ENCODE data around the gene CLIP4. TPM values are rescaled to one million over a fixed set of nuclear protein-coding genes. Genes with fewer than 3 reads are reported as not detected.

The CLIP4 gene
- total and polyA plus RNA-seq, 2 experiments from 2014 or later = 0.06 to 0.14 TPM

- Histone ChIP-seq H3K4me3 (no peak overlapping the region), H4K20me1 (replicated peaks; ENCODE audit: insufficient read depth) (no peaks in the 10 kb centered on the region), H2AFZ (no peak overlapping the region), H3K9me2 (ENCODE audit: insufficient read depth) (no peaks in the 10 kb centered on the region), H3K79me2 (replicated peaks; ENCODE audit: insufficient read depth) (no peaks in the 10 kb centered on the region), H3K36me3 (ENCODE audit: insufficient read depth) (no peaks in the 10 kb centered on the region), H3K4me1 (ENCODE audit: insufficient read depth) (peaks cover 4% of the 10 kb centered on the region; the same call in 1 of the 2 replicates), H3K4me2 (no peak overlapping the region), H3K27me3 (ENCODE audit: insufficient read depth) (no peaks in the 10 kb centered on the region), H3F3A (replicated peaks; ENCODE audit: low read depth) (no peaks in the 10 kb centered on the region), H3K27ac (ENCODE audit: low read depth) (no peak overlapping the region)
- ATAC-seq (no peak), DNase-seq (ENCODE audit: low spot score) (no peak)
- Mint-ChIP-seq H3K4me3 (no peak overlapping the region), H3K9me3 (no peaks in the 10 kb centered on the region), H3K27me3 (ENCODE audit: insufficient read depth, low read depth, poor library complexity) (peaks cover 2% of the 10 kb centered on the region), H3K27ac (no peak overlapping the region), H3K36me3 (ENCODE audit: low read depth) (no peaks in the 10 kb centered on the region), H3K4me1 (peaks cover 16% of the 10 kb centered on the region; the same call in 2 of the 3 replicates)
- TF ChIP-seq POLR2AphosphoS5 (IDR thresholded peaks at IDR 0.05; ENCODE audit: low read depth) (no peak), JUNB (IDR thresholded peaks at IDR 0.05; ENCODE audit: unreplicated experiment) (no peak), EZH2phosphoT487 (IDR thresholded peaks at IDR 0.05; ENCODE audit: unreplicated experiment) (no peak), CTCF (conservative IDR thresholded peaks at IDR 0.05; ENCODE audit: low read depth in 2 of 2) (no peak), EZH2 (IDR thresholded peaks at IDR 0.05; ENCODE audit: low read depth, unreplicated experiment) (no peak), ZNF114 (CRISPR knock-in tag; IDR thresholded peaks at IDR 0.05) (no peak), CREB1 (CRISPR knock-in tag; IDR thresholded peaks at IDR 0.05; ENCODE audit: low read depth) (no peak)
- TF ChIP-seq, protein P1, sequence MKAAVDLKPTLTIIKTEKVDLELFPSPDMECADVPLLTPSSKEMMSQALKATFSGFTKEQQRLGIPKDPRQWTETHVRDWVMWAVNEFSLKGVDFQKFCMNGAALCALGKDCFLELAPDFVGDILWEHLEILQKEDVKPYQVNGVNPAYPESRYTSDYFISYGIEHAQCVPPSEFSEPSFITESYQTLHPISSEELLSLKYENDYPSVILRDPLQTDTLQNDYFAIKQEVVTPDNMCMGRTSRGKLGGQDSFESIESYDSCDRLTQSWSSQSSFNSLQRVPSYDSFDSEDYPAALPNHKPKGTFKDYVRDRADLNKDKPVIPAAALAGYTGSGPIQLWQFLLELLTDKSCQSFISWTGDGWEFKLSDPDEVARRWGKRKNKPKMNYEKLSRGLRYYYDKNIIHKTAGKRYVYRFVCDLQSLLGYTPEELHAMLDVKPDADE (IDR thresholded peaks at IDR 0.05) = no peak
These were observed 101.3 kb downstream of the CLIP4 start for GRCh38 chr2:29216609-29216909.

GRCh38 chr2:29218071-29218470, 102.9 kb downstream of the CLIP4 start:
- H3K9me2 ChIP-seq (ENCODE audit: insufficient read depth) = no peaks in the 10 kb centered on the region
- no peaks in the 10 kb centered on the region for H3K36me3 ChIP-seq (ENCODE audit: insufficient read depth)
- H4K20me1 ChIP-seq (replicated peaks; ENCODE audit: insufficient read depth) = no peaks in the 10 kb centered on the region
- Mint-ChIP-seq H3K36me3 (ENCODE audit: low read depth) (no peaks in the 10 kb centered on the region), H3K4me1 (peaks cover 16% of the 10 kb centered on the region; the same call in 2 of the 3 replicates), H3K27ac (no peak overlapping the region), H3K27me3 (ENCODE audit: insufficient read depth, low read depth, poor library complexity) (peaks cover 4% of the 10 kb centered on the region), H3K4me3 (no peak overlapping the region), H3K9me3 (no peaks in the 10 kb centered on the region)
- no peaks in the 10 kb centered on the region for H3K27me3 ChIP-seq (ENCODE audit: insufficient read depth)
- no peak overlapping the region for H2AFZ ChIP-seq
- DNase-seq (ENCODE audit: low spot score) (no peak), ATAC-seq (no peak)
- no peaks in the 10 kb centered on the region for H3F3A ChIP-seq (replicated peaks; ENCODE audit: low read depth)
- H3K27ac ChIP-seq (ENCODE audit: low read depth) = no peak overlapping the region
- no peak overlapping the region for H3K4me2 ChIP-seq
- peaks cover 4% of the 10 kb centered on the region; the same call in 1 of the 2 replicates for H3K4me1 ChIP-seq (ENCODE audit: insufficient read depth)
- no peak overlapping the region for H3K4me3 ChIP-seq
- H3K79me2 ChIP-seq (replicated peaks; ENCODE audit: insufficient read depth) = no peaks in the 10 kb centered on the region
- no peak for TF ChIP-seq ZNF114 (CRISPR knock-in tag; IDR thresholded peaks at IDR 0.05)
- TF ChIP-seq, protein P1 (IDR thresholded peaks at IDR 0.05) = no peak
- TF ChIP-seq, protein P2, sequence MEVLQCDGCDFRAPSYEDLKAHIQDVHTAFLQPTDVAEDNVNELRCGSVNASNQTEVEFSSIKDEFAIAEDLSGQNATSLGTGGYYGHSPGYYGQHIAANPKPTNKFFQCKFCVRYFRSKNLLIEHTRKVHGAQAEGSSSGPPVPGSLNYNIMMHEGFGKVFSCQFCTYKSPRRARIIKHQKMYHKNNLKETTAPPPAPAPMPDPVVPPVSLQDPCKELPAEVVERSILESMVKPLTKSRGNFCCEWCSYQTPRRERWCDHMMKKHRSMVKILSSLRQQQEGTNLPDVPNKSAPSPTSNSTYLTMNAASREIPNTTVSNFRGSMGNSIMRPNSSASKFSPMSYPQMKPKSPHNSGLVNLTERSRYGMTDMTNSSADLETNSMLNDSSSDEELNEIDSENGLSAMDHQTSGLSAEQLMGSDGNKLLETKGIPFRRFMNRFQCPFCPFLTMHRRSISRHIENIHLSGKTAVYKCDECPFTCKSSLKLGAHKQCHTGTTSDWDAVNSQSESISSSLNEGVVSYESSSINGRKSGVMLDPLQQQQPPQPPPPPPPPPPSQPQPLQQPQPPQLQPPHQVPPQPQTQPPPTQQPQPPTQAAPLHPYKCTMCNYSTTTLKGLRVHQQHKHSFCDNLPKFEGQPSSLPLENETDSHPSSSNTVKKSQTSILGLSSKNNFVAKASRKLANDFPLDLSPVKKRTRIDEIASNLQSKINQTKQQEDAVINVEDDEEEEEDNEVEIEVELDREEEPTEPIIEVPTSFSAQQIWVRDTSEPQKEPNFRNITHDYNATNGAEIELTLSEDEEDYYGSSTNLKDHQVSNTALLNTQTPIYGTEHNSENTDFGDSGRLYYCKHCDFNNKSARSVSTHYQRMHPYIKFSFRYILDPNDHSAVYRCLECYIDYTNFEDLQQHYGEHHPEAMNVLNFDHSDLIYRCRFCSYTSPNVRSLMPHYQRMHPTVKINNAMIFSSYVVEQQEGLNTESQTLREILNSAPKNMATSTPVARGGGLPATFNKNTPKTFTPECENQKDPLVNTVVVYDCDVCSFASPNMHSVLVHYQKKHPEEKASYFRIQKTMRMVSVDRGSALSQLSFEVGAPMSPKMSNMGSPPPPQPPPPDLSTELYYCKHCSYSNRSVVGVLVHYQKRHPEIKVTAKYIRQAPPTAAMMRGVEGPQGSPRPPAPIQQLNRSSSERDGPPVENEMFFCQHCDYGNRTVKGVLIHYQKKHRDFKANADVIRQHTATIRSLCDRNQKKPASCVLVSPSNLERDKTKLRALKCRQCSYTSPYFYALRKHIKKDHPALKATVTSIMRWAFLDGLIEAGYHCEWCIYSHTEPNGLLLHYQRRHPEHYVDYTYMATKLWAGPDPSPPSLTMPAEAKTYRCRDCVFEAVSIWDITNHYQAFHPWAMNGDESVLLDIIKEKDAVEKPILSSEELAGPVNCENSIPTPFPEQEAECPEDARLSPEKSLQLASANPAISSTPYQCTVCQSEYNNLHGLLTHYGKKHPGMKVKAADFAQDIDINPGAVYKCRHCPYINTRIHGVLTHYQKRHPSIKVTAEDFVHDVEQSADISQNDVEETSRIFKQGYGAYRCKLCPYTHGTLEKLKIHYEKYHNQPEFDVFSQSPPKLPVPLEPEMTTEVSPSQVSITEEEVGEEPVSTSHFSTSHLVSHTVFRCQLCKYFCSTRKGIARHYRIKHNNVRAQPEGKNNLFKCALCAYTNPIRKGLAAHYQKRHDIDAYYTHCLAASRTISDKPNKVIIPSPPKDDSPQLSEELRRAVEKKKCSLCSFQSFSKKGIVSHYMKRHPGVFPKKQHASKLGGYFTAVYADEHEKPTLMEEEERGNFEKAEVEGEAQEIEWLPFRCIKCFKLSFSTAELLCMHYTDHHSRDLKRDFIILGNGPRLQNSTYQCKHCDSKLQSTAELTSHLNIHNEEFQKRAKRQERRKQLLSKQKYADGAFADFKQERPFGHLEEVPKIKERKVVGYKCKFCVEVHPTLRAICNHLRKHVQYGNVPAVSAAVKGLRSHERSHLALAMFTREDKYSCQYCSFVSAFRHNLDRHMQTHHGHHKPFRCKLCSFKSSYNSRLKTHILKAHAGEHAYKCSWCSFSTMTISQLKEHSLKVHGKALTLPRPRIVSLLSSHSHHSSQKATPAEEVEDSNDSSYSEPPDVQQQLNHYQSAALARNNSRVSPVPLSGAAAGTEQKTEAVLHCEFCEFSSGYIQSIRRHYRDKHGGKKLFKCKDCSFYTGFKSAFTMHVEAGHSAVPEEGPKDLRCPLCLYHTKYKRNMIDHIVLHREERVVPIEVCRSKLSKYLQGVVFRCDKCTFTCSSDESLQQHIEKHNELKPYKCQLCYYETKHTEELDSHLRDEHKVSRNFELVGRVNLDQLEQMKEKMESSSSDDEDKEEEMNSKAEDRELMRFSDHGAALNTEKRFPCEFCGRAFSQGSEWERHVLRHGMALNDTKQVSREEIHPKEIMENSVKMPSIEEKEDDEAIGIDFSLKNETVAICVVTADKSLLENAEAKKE (CRISPR knock-in tag; IDR thresholded peaks at IDR 0.05) = no peak
- TF ChIP-seq EZH2 (IDR thresholded peaks at IDR 0.05; ENCODE audit: low read depth, unreplicated experiment) = no peak
- no peak for TF ChIP-seq EZH2phosphoT487 (IDR thresholded peaks at IDR 0.05; ENCODE audit: unreplicated experiment)
- TF ChIP-seq CREB1 (CRISPR knock-in tag; IDR thresholded peaks at IDR 0.05; ENCODE audit: low read depth) = no peak
